Activated CD4-positive, CD25-positive, alpha-beta regulatory T cell treated with anti-CD3 and anti-CD28 coated beads, Interleukin-2, amount 50 U/mL, for 24 hours (primary cell): ENCODE data around the gene STX7.

Source experiments
- ATAC-seq, 2 donors: fragments of 150-1000 bp; cut with Tn5 transposase; one replicate each; pipeline ENCODE4 v1.10.0; 2021; ENCODE audit warnings: mild to moderate bottlenecking in 1 of 2, moderate library complexity in 1 of 2

The STX7 gene

DNA sequence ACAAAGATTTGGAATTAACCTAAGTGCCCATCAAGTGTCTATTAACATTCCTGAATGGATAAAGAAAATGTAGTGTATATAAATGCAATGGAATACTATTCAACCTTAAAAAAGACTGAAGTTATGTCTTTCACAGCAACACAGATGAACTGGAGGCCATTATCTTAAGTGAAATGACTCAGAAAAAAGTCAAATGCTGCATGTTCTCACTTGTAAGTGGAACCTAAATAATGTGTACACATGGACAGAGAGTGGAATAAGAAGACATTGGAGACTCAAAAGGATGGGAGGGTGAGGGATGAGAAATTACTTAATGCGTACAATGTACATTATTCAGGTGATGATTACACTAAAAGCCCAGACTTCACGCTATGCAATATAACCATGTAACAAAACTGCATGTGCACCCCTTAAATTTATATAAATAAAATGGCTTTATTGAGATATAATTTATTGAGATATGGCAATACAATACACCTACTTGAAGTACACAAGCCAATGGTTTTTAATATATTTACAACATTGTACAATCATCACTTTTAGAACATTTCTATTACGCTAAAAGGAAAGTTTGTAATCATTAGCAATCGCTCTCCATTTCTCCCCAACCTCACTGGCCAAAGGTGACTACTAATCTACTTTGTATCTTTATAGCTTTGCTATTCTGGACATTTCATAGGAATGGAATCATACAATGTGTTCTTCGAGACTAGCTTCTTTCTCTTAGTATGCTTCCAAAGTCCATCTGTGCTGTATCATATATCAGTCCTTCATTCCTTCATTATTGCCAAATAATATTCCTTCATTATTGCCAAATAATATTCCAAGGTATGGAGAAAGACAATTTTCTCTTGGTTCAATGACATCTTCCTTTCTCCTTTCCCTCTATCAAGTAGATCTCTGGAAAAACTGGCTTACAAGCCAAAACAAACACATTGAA lies 5.8 kb downstream of the STX7 start:
- no peak for ATAC-seq

GRCh38 chr6:132506461-132506860 lies 6.5 kb downstream of the STX7 start:
- no peak for ATAC-seq

- no peak for ATAC-seq
Observed at GRCh38 chr6:132505158-132505557, 7.8 kb downstream of the STX7 start.

DNA sequence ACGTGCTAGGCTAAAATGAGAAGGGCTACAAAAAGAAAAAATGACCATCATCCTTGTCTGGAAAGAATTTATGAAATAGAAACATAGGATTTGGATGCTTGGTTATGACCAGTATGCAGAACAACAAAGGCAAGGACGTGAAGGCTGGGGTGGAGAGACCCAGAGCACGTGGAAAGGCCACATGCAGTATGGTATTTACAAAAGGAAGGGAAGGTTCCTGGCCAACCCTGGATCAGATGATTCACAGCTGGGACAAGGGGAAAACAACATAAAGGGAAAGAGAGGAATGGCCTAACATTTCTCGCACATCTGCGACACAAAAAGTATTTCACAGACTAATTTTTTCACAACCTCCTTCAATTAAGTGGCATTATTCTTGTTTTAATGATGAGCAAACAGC lies 8.2 kb downstream of the STX7 start:
- ATAC-seq = no peak

DNA sequence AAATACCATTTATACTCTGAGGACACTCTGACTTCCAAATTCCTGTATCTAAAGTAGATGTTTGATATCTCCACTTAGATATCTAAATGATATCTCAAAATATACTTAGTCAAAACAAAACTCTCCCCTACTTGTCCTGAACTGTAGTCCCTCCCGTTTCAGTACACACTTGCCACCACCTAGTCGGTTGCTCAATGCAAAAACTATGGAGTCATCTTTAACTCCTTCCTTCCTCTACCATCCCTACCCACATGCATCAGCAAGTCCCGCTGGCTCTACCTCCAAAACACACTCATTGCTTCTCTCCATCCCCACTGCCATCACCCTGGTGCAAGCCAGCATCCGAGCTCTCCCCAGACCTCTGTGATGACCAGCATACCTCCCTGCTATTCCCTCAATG lies 13.2 kb downstream of the STX7 start:
- ATAC-seq = no peak

DNA sequence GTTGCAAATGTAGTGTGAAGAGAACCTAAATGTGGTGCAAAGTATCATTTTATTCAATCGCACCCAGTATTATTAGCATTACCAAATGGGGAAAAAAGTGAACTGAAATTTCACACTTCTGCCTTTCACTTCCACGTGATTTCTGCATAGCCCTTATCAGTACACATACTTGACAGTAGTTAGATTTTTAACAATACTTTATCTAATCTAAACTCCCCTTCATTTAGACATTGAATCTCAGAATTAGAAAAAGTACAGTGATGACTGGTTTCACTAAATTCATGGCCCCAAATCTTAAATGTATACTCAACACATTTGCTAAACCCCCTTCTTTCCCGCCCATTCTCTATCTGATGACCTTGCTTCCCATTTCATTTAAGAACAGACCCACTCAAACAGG lies 14.3 kb downstream of the STX7 start:
- ATAC-seq = no peak

DNA sequence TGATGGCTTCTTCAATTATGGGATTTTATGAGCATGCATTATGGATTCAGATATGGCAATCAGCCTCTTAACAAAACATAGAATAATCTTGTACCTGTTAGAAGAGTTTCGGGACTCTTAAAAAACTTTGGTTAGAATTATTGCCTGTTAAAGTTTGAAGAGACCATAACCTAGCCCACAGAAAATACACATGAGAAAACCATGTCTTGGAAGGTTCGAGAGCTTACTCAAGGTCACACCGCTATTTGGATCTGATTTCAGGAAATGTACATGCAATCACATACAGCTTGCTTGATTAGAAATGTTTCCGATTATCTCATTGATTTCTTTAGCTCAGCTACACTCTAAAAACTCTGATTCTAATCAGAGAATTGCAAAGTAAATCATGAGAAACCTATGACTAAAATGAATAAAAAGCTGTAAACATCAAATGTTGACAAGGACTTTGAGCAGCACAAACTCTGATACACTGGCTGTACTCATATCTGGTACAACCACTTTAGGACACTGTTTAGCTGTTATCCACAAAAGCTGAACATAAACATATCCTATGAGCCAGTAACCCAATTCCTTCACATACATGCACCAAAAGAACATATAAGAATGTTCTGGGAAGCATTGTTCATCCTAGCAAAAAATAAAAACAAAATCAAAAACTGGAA lies 16.3 kb downstream of the STX7 start:
- no peak for ATAC-seq

- peak; percentile 72 to 75 for ATAC-seq
Observed at GRCh38 chr6:132495604-132496079, 17.3 kb downstream of the STX7 start.

DNA sequence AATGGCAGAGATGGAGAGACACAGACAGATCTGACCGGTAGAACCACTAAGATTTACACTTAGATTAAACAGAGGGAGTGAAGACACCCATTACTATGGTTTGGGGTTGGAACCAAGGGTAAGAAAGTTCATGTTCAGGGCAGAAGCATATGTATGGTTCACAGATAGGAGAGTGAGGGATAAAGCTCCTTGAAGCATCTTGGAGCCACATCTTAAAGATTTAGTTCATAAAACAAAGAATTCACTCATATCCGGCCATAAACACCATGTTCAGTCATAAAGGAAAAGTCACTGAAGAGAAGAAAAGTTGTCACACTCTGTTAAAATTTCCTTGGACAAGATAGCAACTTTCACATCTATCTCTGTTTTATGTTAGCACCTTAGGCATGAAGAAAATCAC lies 18.0 kb downstream of the STX7 start:
- ATAC-seq = peak in 1 of 2 donors; percentile 15

- no peak for ATAC-seq
Observed at GRCh38 chr6:132491881-132492280, 21.0 kb downstream of the STX7 start.

- ATAC-seq = peak; percentile 33 to 44
Observed at GRCh38 chr6:132491303-132491702, 21.6 kb downstream of the STX7 start.

GRCh38 chr6:132490478-132491204 lies 22.3 kb downstream of the STX7 start:
- no peak for ATAC-seq

DNA sequence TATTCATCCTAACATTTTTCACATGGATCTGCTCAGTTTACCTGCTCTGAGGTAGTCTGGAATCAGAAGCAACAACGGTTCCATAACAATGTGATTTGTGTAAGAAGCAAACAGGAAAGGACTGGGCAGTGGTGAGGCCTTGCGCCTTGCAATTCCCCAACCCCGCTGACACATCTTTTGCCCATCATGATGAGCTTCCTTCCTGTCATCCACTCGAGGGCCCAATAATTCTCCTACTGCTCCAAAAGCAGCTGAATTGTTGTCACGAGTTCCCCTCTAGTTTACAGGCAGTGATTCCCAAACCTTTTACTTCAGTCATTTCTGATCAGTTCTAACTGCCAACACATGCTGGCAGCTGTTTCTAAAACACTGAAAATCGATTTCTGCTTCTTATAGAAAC lies 22.9 kb downstream of the STX7 start:
- ATAC-seq = no peak

DNA sequence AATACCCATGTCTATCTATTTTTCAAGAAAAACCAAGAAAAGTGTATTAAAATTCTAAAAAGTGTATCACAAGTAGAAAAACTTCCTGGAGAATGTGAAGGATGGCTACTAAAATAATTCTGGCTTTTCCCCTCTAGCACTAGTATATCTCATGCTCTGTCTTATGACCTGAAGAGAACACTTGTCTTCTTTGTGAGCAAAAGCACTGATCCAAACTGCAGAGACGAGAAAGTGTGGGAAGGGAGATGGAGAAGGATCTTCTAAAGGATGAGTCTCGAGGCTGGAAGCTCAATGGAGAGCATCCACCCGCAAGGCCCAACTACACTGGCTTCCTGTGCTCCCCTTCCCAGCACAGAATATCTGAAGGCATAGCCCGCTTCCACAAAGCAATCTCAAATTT lies 23.5 kb downstream of the STX7 start:
- no peak for ATAC-seq

DNA sequence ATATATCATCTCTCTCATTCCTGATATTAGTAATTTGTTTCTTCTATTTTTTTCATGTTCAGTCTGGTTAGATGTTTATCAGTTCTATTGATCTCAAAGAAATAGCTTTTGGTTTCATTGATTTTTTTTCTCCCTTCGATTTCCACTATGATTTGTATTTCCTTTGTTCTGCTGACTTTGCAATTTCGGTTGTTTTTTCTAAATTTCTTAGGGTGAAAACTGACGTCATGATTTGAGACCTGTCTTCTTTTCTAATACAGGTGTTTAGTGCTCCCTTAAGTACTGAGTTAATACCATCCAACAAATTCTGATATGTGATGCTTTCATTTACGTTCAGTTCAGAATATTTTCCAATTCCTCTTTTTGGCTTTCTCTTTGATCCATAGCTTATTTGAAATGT lies 25.2 kb downstream of the STX7 start:
- ATAC-seq = peak in 1 of 2 donors; percentile 21

- ATAC-seq = no peak
Observed at GRCh38 chr6:132484680-132485018, 28.3 kb downstream of the STX7 start.

DNA sequence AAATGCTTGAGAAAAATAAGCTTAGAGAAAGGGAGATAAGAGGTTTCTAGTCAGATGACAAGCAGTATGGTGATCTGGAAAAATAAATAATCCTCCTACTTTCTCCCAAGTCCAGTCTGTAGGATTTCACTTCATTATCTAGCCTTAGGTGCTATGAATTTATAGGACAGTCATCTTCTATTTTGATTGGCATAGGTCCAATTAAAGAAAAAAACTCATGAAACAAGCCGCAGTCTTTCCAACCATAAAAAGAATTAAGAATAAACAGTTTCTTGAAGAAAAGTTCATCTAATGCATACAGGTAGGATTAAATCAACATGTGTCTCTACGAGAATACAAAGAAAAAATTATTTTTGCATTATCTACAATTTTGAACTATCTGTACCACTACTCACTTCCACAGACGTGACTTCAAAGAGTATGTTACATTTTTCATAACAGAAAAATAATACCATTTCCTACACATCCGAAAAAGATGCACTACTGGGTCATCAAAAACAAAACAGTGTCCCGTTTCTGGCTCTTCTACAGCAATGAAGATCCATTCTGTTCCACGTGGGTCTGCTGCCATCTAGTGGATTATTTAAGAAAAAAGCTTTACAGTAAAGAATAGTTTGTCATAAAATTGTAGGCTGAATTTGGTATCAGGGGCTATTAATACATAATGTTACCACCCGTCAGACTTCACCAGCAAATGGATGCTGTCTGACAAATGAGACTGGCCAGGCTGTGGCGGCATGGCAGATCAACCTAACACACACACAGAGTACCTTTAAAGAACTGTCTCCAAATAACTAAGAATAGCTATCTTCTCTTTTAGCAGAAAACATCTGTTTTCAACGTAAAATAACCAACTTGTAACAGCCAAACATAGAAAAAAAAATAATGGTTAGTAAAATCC lies 28.9 kb downstream of the STX7 start:
- ATAC-seq = peak; percentile 30 to 39

DNA sequence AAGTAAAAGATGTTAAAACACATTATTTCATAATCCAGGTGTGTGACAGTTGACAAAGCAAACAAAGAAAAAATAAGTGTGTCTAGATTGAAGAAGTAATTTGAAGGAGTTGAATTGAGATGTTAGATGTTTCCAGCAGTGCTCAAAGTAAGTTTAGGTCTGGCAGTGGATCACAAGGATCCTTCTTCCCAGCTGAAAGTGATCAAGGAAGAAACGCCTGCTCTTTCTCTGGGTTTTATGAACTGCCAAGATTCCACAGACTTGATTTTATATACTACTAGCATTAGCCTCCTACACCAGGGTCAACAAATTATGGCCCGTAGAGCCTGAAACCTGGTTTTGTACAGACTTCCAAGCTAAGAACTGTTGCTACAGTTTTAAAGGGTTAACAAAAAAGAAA lies 30.3 kb downstream of the STX7 start:
- ATAC-seq = no peak

- ATAC-seq = peak; percentile 84 to 88
Observed at GRCh38 chr6:132481189-132481588, 31.7 kb downstream of the STX7 start.

DNA sequence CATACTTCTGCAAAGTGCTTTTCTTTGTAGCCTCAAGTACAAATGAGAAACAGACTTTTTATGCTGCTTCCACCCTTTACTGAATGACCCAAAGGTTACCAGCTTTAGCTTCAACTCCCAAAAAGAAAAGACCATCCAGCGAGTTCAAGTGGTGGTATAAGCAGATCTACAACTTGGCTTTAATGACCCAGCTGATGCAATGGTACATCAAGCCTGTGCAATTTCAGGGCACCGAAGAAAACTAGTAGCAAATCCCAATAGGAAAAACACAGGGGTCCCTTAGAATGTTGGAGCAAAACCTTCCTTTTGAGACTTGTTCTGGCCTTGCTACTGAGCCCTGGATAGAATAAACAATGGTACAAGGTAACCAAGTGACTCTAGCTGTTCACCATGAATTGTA lies 33.8 kb downstream of the STX7 start:
- ATAC-seq = no peak

GRCh38 chr6:132478674-132479073 lies 34.2 kb downstream of the STX7 start:
- no peak for ATAC-seq

- ATAC-seq = no peak
Observed at GRCh38 chr6:132478266-132478665, 34.6 kb downstream of the STX7 start.
